PFSK-1 (cell line): ENCODE data around the gene LTBP1.

Experiments
- POLR2AphosphoS5 ChIP-seq: IDR thresholded peaks from 2 replicates; pipeline ENCODE4 v1.6.1; 2012; ENCODE audit warnings: low read depth, mild to moderate bottlenecking, control low read depth, low read length, moderate library complexity
- REST ChIP-seq, 2 experiments: IDR thresholded peaks; 2 replicates each; pipeline versions ENCODE4 v1.6.1 to v1.8.0; 2011 to 2012; ENCODE audit warnings: low read depth in 2 of 2, low read length in 2 of 2, control low read depth in 1 of 2, inconsistent platforms in 1 of 2, mild to moderate bottlenecking in 1 of 2, moderate library complexity in 1 of 2; ENCODE audit not compliant: insufficient read depth in 1 of 2

- no peak for TF ChIP-seq REST (IDR thresholded peaks at IDR 0.05; ENCODE audit: insufficient read depth in 1 of 2, low read depth in 2 of 2, low read length in 2 of 2)
- no peak for TF ChIP-seq POLR2AphosphoS5
These were observed 478.9 kb downstream of the LTBP1 start for GRCh38 chr2:33425586-33426031.
